ENCODE data around the gene DOLPP1.
"Not testable (repeated sequence)": the region's sequence is repeated elsewhere in the genome, so short reads cannot be mapped to it uniquely, and the experiment has no call there.

Gene DOLPP1

DNA sequence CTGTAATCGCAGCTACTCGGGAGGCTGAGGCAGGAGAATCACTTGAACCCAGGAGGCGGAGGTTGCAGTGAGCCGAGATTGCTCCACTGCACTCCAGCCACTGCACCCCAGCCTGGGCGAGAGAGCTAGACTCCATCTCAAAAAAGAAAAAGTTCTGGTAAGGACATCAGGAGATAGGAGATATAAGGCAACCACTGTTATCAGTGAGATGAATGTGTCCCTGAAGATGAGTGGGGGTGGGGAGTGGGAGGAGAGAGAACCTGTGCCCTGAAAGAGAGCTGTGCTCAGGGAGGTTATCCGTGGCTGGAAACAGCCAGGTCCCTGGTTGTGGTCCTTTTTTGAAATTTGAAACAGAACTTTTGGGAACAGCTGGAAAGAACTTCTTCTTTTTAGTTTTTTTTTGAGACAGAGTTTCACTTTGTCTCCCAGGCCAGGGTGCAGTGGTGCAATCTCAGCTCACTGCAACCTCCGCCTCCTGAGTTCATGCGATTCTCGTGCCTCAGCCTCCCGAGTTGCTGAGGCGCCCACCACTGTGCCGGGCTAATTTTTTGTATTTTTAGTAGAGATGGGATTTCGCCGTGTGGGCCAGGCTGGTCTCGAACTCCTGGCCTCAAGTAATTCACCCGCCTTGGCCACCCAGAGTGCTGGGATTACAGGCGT is 32.9 kb downstream of the DOLPP1 start:
- no peak for DNase-seq

DNA sequence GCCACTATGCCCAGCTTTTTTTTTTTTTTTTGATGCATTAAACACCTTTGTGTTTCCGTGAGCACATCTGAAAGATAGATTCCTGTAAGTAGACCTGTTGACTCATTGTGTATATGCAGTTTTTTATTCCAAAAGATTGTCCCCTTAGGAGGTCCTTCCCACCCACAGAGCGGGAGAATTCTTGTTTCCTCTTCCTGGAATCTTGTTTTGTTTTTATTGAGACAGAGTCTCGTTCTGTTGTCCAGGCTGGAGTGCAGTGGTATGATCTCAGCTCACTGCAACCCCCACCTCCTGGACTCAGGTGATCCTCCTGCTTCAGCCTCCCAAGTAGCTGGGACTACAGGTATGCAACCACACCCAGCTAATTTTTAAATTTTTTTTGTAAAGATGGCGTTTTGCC is 37.9 kb downstream of the DOLPP1 start:
- DNase-seq = no peak

DNA sequence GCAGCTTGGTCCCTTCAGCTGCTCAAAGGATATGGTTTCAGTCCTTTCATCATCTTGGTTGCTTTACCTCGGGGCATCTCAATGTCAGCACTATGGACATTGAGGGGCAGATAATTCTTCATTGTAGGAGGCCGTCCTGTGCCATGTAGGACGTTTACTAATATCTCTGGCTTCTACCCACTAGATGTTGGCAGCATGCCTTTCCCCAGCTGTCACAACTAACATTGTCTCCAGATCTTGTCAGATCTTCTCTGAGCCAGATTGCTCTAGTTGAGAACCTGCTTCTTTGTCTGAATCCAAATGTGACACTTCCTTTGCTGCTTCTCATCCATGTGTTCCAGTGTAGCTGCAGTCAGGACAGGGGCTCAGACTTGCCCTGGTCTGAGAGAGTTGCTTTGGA is 40.6 kb downstream of the DOLPP1 start:
- DNase-seq = peak; percentile 59

DNA sequence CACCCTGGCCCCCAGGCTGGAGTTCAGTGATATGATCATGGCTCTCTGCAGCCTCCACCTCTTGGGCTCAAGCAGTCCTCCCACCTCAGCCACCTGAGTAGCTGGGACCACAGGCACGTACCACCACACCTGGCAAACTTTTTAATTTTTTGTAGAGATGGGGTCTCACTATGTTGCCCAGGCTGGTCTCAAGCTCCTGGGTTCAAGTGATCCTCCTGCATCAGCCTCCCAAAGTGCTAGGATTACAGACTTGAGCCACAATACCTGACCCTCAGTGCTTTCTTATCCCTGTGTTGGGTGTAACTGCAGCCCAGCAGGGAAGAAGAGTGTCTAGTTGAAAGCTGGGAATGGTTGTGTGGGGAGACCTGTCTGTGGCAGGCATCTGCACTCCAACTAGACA is 41.2 kb downstream of the DOLPP1 start:
- DNase-seq = no peak

DNA sequence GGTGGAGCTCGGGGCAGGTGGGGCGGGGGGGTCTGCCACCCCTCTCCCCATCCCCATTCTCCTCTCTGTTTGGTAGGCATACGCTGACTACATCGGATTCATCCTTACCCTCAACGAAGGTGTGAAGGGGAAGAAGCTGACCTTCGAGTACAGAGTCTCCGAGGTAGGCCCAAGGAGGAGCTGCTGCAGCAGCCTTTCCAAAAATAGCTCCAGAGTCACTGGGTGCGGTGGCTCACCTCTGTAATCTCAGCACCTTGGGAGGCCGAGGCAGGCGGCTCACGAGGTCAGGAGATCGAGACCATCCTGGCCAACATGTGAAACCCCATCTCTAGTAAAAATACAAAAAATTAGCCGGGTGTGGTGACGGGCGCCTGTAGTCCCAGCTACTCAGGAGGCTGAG is 42.1 kb downstream of the DOLPP1 start:
- not testable (repeated sequence) for DNase-seq

DNA sequence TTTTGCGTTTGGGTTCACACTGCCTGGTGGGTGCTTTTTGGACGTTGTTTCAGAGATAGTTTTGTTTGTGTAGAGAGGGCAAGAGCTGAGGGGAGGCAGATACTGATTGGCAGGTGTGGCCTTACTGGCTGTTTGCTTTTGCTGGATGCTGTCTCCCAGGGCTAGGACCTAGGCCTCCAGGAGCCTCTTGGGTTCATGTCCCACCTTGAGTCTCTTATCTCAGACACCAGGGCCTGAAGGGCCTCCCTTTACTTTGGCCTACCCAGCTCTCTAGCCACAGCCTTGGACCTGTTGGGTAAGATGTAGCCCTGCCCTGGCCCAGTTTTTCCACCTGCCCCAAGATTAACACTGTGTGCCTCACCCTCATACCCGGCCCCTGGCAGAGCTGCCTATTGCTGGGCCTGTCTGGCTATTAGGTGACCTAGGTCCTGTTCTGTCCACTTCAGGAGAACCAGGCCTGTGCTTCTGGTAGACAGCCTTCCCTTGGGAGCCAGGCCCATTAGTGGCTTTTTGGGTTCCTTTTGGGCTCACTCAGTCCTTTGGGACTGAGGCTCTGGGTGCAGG is 43.7 kb downstream of the DOLPP1 start:
- no peak for DNase-seq

DNA sequence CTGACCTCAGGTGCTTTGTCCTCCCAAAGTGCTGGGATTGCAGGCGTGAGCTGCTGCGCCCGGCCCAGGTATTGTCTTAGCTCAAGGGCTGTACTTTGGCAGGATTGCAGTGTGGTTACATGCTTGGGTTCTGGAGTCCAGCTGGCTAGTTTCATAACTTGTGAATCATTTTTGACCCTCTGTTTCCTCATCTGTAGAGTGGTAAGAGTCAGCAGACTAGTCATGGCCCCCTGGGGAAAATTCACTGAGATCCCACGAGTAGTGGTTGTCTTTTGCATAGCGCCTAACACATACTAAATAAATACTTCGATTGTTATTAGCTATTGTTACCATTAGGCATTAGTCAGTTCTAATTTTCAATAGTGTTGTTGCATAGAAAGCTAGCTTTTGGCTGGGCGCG is 44.6 kb downstream of the DOLPP1 start:
- no peak for DNase-seq

DNA sequence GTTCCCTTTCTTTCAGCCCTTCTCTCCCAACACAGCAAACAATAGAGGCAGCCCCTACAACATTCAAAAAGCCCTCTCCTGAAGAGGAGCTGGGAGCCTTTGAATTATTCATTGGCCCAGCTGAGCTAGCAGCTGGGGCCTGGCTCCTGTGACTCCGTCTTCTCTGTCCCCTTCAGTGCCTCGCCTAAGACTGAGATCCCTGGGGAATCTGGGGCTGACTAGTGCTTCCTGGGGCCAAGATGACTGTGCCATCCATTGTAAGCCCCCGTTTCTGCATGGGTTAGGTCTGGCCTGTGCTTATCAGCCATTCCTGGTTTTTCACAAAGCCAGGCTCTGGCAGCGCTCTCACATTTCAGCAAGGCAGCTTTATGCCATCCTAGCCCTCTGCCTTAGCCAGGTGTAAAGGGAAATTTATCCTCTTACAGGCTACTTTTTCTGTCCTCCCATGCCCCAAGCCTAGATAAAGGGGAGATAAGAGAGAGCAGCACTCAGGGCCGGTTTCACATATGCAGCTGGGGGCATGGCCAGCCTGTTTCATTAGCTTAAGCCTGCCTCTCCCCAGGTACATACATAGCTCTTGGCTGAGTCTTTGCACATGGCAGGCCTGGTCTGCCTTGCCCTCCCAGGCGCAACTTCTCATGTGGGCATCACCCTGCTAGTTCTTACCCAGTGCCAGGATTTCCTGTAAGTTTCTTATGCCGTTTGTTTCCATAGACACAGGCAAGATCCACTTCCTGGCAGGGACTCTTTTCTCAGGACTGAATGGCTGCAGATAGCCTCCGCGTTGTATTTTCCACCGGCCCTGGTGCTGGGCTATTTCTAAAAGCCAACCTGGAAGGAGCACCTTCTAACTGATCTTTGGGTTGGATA is 46.1 kb downstream of the DOLPP1 start:
- no peak for DNase-seq

DNA sequence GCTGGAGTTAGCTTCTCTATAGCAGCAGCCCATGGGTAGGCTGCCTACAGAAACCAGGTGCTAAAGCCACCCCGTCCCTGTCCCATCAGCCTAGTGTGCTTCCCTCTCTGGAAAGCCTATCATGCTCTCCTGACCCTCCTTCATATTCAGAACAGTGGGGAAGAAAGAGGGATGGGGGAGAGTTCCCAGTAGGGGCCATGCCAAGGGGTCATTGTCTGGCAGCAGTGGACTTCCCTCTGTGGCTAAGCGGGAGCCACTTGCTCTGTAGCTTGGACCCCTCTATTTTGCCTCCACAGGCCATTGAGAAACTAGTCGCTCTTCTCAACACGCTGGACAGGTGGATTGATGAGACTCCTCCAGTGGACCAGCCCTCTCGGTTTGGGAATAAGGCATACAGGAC is 47.8 kb downstream of the DOLPP1 start:
- DNase-seq = no peak

DNA sequence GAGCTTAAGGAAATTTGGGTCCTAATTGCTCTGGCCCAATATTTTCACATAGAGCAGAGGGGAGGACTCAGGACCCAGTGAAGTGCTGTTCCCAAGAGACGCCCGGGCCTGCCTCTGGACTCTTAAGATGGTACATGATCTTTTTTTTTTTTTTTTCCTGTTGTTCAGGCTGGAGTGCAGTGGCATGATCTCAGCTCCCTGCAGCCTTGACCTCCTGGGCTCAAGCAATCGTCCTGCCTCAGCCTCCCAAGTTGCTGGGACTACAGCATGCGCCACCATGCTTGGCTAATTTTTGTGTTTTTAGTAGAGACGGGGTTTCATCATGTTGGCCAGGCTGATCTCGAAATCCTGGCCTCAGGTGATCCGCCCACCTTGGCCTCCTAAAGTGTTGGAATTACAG is 49.4 kb downstream of the DOLPP1 start:
- DNase-seq = not testable (repeated sequence)

DNA sequence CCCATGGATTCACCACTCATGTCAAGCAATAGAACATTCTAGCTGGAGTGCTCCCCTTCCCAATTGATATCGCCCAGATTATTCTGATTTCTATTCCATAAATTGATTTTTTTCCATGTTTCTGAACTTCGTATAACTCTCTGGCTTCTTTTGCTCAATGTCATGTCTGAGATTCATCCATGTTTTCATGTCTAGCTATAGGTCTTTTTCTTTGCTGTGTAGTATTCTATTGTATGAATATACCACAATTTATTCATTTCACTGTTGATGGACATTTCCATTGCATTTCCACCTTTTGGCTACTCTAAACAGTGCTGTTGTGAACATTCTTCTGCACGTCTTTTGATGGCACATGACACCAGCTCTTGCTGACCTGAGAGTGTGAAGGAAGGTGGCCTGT is 49.9 kb downstream of the DOLPP1 start:
- no peak for DNase-seq

DNA sequence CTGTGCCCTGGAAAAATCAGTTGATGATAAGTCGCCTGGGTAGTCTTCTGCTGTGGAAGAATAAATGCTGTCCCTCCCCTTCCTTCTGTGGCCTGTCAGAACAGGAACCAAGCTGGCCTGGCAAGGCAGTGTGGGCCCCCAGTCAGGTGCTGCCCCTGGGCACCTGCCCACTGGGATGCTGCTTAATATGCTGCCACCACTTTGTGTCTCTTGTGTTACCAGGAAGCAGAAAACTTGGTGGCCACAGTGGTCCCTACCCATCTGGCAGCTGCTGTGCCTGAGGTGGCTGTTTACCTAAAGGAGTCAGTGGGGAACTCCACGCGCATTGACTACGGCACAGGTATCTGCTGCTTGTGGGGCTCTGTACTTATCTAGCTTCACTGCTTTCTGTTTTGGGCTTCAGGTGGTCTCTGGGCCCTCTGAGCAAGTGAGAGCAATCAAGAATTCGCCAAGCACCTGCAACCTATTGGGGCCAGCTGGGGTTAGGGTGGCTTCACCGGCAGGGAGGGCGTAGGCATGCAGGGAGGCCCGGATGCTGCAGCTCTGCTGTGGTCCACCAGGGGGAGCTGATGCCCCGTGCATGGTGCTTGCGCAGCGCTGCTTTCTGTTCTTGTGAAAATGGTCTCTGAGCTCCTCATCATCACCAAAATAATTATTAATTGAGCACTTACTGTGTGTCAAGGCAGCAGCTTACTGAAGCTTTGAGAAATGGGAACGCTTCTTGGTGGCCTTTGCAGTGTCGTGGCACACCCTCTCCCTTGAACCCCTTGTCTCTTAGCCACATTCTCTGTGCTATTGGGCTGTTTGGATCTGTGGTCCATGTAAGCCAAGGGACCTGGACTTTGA is 50.6 kb downstream of the DOLPP1 start:
- DNase-seq = peak; percentile 76

DNA sequence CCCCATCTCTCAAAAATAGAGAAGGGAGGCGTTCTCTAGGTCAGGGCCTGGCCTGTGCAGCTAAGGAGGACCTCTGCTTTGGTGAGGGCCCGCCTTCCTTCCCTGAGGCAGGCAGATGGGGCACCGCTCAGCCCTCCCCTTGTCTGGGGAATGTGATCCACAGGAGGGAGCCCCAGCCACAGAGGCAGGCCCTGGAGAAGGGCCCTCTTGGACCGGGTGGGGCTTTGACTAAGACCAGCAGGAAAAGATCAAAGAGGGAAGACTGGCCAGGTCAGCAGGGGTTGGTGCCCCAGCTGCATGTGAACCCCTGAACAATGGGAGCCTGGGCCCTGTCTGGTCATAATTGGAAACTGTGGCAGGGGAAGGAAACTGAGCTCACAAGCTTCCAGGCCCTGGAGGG is 52.2 kb downstream of the DOLPP1 start:
- no peak for DNase-seq

DNA sequence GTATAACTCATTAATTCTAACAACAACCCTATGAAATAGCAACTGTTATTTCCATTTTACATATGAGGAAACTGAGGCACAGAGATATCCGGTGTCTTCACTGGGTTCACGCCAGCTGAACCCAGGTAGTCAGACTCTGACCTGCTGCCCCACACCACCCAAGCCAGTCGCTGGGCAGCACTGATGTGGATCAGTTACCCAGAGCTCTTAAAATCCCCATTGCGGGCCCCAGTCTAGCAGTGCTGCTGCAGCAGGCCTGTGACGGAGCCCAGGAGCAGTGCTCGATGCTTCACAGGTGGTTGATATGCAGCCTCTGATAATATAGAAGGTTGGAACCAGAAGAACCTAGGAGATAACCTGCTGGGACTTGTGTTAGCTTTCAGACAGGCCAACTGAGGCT is 54.6 kb downstream of the DOLPP1 start:
- DNase-seq = no peak

DNA sequence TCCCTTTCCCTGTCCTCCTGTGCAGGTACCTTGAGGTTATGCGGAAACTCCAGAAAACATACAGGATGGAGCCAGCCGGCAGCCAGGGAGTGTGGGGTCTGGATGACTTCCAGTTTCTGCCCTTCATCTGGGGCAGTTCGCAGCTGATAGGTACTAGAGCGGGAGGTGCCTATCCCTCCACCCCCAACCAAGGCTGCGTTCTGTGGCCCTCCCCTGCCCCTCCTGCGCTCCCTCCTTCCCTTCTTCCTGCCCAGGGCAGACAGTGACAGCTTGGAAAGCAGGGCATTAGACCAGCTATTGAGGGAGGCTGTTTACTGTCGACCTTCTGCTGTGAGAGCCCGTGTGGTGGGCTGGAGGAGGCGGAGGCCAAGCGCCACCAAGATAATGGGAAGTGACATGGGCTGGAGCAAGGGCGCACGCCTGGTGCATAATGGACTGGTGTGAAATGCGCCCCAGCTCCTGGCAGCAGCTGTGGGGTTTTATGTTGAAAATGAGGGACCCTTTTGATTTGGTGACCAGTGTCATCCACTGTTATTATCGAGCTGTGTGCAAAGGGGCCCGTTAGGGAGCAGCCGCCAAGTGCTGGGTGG is 55.6 kb downstream of the DOLPP1 start:
- DNase-seq = no peak

DNA sequence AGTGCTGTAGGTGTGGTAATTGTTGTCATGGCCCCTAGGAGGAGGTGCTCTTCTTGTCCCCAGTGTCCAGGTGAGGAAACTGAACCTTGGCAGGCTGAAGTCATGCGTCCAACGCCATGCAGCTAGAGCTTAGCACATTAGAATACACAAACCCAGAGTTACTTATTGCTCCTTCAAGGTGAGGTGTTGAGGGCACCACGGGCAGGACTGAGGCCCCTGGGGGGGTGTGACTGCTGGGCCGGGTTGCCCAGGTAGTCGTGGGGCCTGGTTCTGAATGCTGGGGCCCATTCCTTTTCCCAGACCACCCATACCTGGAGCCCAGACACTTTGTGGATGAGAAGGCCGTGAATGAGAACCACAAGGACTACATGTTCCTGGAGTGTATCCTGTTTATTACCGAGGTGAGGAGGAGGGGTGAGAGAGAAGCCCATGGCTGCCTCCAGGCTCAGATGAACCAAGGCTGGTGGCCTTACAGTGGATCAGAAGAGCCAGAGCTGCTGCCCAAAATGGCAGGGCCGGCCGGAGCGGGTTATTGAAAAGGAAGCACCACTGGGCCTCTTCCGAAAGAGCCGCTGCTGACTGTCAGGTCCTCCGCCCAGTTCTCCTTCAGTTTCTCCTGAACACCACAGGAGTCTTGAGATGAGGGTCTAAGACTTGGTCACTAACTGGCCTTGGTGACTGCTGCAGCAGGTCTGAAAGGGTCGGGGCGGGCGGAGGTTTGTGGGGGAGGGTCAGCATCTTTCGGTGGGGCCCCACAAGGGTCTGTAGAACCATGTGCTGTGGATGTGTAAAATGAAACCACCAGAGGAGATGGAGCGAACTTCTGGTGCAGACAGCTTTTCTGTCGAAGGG is 56.6 kb downstream of the DOLPP1 start:
- no peak for DNase-seq

DNA sequence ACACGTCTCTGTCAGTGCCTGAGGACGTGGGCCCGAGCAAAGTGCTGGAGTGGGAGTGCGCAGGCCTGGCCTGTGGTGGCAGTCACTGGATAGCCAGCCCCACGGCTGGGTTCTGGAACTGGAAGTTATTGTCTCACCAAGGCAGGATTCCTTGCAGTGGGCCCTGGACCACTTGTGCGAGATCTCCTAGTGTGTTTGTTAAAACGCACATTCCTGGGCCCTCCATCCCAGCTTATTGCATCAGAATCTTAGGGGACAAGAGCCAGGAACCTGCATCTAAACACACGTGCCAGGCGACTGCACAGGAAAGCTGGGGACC is 57.2 kb downstream of the DOLPP1 start:
- no peak for DNase-seq

DNA sequence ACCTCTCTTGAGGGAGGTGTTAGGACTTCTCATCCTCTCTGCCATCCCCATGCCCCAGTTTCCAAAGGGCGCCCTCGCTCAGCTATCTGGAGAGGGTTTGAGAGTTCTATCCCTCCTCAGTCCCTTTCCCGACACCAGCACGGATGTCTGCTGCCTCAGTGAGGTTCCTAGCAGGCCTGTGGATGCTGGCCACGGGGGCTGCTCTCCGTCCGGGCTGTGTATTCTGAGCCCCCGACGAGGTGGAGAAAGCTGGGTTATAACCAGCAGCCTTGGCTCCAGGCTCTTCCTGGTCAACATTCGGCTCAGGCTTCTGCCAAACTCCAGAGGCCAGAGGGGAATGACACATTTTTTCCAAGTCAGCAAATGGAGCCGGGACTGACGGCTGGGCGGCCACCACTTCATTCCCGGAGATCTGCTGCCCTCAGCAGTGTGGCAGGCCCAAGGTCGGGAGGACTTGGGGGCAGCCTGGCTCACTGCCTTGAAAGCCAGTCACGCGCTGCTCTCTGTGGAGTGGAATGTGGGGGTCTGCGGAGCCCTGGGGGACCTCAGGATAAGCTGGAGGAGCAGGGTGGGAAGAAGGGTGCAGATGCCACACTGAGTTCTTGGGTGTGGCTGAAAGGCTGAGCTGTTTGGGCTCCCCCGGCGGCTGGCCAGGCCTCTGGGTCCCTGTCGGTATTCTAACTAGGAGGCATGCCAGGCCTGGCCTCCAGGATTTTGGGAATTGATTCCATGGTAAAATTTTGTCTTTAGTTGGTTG is 57.7 kb downstream of the DOLPP1 start:
- DNase-seq = peak; percentile 81

DNA sequence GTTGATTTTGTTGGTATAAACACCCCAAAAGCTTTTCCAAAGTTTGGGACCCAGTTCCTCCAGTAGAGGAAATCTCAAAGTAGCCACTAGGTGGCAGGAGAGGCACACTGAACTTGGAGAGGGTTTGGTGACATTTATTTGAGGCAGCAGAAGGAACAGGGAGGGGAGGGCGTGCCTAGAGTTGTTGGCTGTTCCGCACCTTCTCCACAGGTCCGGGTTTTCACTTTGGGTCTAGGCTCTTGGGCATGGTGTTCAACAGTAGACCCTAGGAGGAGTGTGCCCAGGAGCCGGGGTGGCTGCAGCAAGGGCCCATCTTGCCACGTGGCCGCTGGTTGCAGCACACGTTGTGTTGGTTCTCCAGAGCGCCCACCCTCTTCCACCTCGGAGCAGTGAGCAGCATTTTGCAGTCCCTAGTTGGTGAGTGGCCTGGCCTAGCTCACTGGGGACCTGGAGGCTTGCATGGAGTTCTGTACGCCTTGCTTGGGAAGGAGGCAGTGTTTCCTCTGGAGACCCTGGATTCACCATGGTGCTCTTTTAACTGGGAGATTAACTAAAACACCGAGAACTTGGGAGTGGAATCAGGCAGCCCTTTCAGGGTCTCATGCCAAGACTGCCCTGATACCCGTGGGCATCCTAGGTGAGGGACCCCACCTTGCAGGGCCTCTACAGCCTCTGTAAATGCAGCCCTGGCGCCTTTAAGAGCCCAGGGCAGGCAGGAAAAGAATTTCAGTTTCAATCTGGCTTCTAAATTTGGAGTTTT is 58.5 kb downstream of the DOLPP1 start:
- DNase-seq = peak; percentile 92

DNA sequence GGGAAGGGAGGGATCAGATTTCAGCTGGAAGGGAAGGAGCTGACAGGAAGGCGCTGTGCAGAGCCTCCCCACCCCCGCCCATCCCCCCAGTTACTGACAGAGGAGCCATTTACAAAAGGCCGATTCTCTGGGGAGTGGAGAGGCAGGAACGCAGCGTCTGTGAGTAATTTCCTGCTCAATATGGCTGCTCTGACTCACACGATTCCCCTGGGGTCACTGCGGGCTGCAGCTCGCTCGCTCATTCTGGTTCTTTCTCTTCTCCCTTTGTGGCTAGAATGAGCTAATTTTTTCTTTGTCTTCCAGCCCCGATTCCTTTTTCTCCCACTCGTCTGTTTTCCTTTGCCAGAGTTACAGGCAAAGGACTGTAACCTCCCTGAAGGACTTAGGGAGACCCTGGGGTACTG is 59.1 kb downstream of the DOLPP1 start:
- DNase-seq = peak; percentile 98

All from right hindlimb (tissue), 1 donor.